Osteocyte (in vitro differentiated cells): ENCODE results near the gene PRR33. TPM values are rescaled to one million over a fixed set of nuclear protein-coding genes. Genes with fewer than 3 reads are reported as not detected.
A peak's percentile ranks its signal among the peaks of the same experiment; 100 is the strongest.

Experiments used
- DNase-seq: peaks from one replicate; pipeline ENCODE4 v3.0.0; 2021; ENCODE audit warnings: mixed read lengths; ENCODE audit not compliant: unreplicated experiment; ENCODE audit errors: extremely low spot score
- H3K27ac Mint-ChIP-seq: one replicate; pipeline ENCODE4 v1.8.0; 2021; ENCODE audit warnings: mild to moderate bottlenecking, mixed read lengths; ENCODE audit not compliant: unreplicated experiment
- H3K27me3 Mint-ChIP-seq: one replicate; pipeline ENCODE4 v1.8.0; 2021; ENCODE audit warnings: mixed read lengths; ENCODE audit not compliant: unreplicated experiment
- H3K36me3 Mint-ChIP-seq: one replicate; pipeline ENCODE4 v1.8.0; 2021; ENCODE audit warnings: mixed read lengths; ENCODE audit not compliant: unreplicated experiment
- H3K4me1 Mint-ChIP-seq: one replicate; pipeline ENCODE4 v1.8.0; 2021; ENCODE audit warnings: mixed read lengths; ENCODE audit not compliant: unreplicated experiment
- H3K4me3 Mint-ChIP-seq: one replicate; pipeline ENCODE4 v1.8.0; 2021; ENCODE audit warnings: mild to moderate bottlenecking, moderate library complexity, mixed read lengths; ENCODE audit not compliant: unreplicated experiment
- H3K9me3 Mint-ChIP-seq: one replicate; pipeline ENCODE4 v1.8.0; 2021; ENCODE audit warnings: mixed read lengths; ENCODE audit not compliant: unreplicated experiment
- CTCF ChIP-seq: fragments of 200-600 bp; sonication (generic); IDR thresholded peaks from 2 replicates; pipeline ENCODE4 v1.5.0; 2021; ENCODE audit warnings: antibody characterized with exemption, mild to moderate bottlenecking, moderate library complexity
- total RNA-seq: library from RNA; stranded (reverse); gene quantifications from 2 replicates; pipeline ENCODE4 v1.2.1, GENCODE V29; 2021

The PRR33 gene
- total RNA-seq, 1 donor from 2014 or later, result not detected

- no peak for TF ChIP-seq CTCF
- peaks cover 3% of the 10 kb centered on the region for H3K36me3 Mint-ChIP-seq
- peak; percentile 79 for DNase-seq
- peaks cover 10% of the 10 kb centered on the region for H3K27me3 Mint-ChIP-seq
- H3K27ac Mint-ChIP-seq, result no peak overlapping the region
- H3K4me1 Mint-ChIP-seq, result peaks cover 28% of the 10 kb centered on the region
- H3K4me3 Mint-ChIP-seq, result no peak overlapping the region
- H3K9me3 Mint-ChIP-seq, result no peaks in the 10 kb centered on the region
Measured at GRCh38 chr11:1929621-1930461, 38.1 kb upstream of the PRR33 start.

- no peak for TF ChIP-seq CTCF
- H3K27me3 Mint-ChIP-seq, result peaks cover 10% of the 10 kb centered on the region
- DNase-seq, result no peak
- H3K4me3 Mint-ChIP-seq, result no peak overlapping the region
- H3K36me3 Mint-ChIP-seq, result peaks cover 3% of the 10 kb centered on the region
- no peaks in the 10 kb centered on the region for H3K9me3 Mint-ChIP-seq
- peaks cover 28% of the 10 kb centered on the region for H3K4me1 Mint-ChIP-seq
- H3K27ac Mint-ChIP-seq, result no peak overlapping the region
Measured at GRCh38 chr11:1928891-1929541, 37.3 kb upstream of the PRR33 start.

GRCh38 chr11:1928470-1928890 is 36.8 kb upstream of the PRR33 start:
- peaks cover 28% of the 10 kb centered on the region for H3K4me1 Mint-ChIP-seq
- no peaks in the 10 kb centered on the region for H3K9me3 Mint-ChIP-seq
- no peak for DNase-seq

GRCh38 chr11:1927848-1928469 is 36.3 kb upstream of the PRR33 start:
- H3K36me3 Mint-ChIP-seq, result no peaks in the 10 kb centered on the region
- H3K27ac Mint-ChIP-seq, result no peak overlapping the region
- peak; percentile 84 for DNase-seq
- H3K9me3 Mint-ChIP-seq, result no peaks in the 10 kb centered on the region
- H3K4me1 Mint-ChIP-seq, result peaks cover 28% of the 10 kb centered on the region
- H3K27me3 Mint-ChIP-seq, result peaks cover 2% of the 10 kb centered on the region
- H3K4me3 Mint-ChIP-seq, result no peak overlapping the region
- TF ChIP-seq CTCF, result no peak

More at GRCh38 chr11:1928470-1928890, 36.8 kb upstream of the PRR33 start:
- H3K36me3 Mint-ChIP-seq, result peaks cover under 1% of the 10 kb centered on the region
- peaks cover 7% of the 10 kb centered on the region for H3K27me3 Mint-ChIP-seq
- H3K27ac Mint-ChIP-seq, result no peak overlapping the region
- H3K4me3 Mint-ChIP-seq, result no peak overlapping the region
- no peak for TF ChIP-seq CTCF
